Neural progenitor cell (in vitro differentiated cells): Measurements from ENCODE around the gene EPN1. TPM values are rescaled to one million over a fixed set of nuclear protein-coding genes. Genes with fewer than 3 reads are reported as not detected.

ENCODE experiments used
- DNase-seq: peaks from one replicate; pipeline ENCODE4 v3.0.0-alpha.2; 2016; ENCODE audit warnings: low spot score
- H2AFZ ChIP-seq: fragments of 200-600 bp; sonication (generic); replicated peaks from 2 replicates; pipeline ENCODE4 v1.6.1; 2016; ENCODE audit warnings: antibody characterized with exemption
- H3F3A ChIP-seq: fragments of 200-600 bp; sonication (generic); 2 replicates; pipeline ENCODE4 v1.6.1; 2016; ENCODE audit warnings: antibody characterized with exemption, low read depth
- H3K27ac ChIP-seq: fragments of 200-600 bp; sonication (generic); 2 replicates; pipeline ENCODE4 v1.5.1; 2016; ENCODE audit warnings: mild to moderate bottlenecking
- H3K27me3 ChIP-seq: fragments of 200-600 bp; sonication (generic); 2 replicates; pipeline ENCODE4 v1.6.1; 2016; ENCODE audit warnings: mild to moderate bottlenecking, moderate library complexity
- H3K36me3 ChIP-seq: fragments of 200-600 bp; sonication (generic); 2 replicates; pipeline ENCODE4 v1.5.1; 2016
- H3K4me1 ChIP-seq: fragments of 200-600 bp; sonication (generic); 2 replicates; pipeline ENCODE4 v1.6.1; 2016; ENCODE audit warnings: mixed run types
- H3K4me2 ChIP-seq: fragments of 200-600 bp; sonication (generic); 2 replicates; pipeline ENCODE4 v1.6.1; 2016
- H3K4me3 ChIP-seq: fragments of 200-600 bp; sonication (generic); 2 replicates; pipeline ENCODE4 v1.5.1; 2016
- H3K79me2 ChIP-seq: fragments of 200-600 bp; sonication (generic); 2 replicates; pipeline ENCODE4 v1.6.1; 2016; ENCODE audit warnings: low read depth
- H3K9ac ChIP-seq: fragments of 200-600 bp; sonication (generic); 2 replicates; pipeline ENCODE4 v1.6.1; 2016
- H3K9me3 ChIP-seq: fragments of 200-600 bp; sonication (generic); 2 replicates; pipeline ENCODE4 v1.5.1; 2016; ENCODE audit warnings: low read depth
- H4K20me1 ChIP-seq: fragments of 200-600 bp; sonication (generic); 2 replicates; pipeline ENCODE4 v1.6.1; 2016; ENCODE audit warnings: low read depth
- H3K27ac Mint-ChIP-seq: 3 replicates; pipeline ENCODE4 v1.8.0; 2021; ENCODE audit warnings: mixed read lengths
- H3K27me3 Mint-ChIP-seq: 2 replicates; pipeline ENCODE4 v1.8.0; 2022; ENCODE audit warnings: low read depth, mild to moderate bottlenecking, inconsistent platforms, moderate library complexity, mixed read lengths; ENCODE audit not compliant: insufficient read depth
- H3K36me3 Mint-ChIP-seq: 3 replicates; pipeline ENCODE4 v1.8.0; 2021; ENCODE audit warnings: mixed read lengths
- H3K4me1 Mint-ChIP-seq: 3 replicates; pipeline ENCODE4 v1.8.0; 2021; ENCODE audit warnings: mixed read lengths
- H3K4me3 Mint-ChIP-seq: 3 replicates; pipeline ENCODE4 v1.8.0; 2021; ENCODE audit warnings: mild to moderate bottlenecking, moderate library complexity, mixed read lengths
- H3K9me3 Mint-ChIP-seq: 3 replicates; pipeline ENCODE4 v1.8.0; 2020; ENCODE audit warnings: mixed read lengths
- EZH2 ChIP-seq: fragments of 200-600 bp; sonication (generic); IDR thresholded peaks from 2 replicates; pipeline ENCODE4 v1.6.1; 2017; ENCODE audit warnings: antibody characterized with exemption, mild to moderate bottlenecking, moderate library complexity
- EZH2phosphoT487 ChIP-seq: fragments of 200-600 bp; sonication (generic); IDR thresholded peaks from 2 replicates; pipeline ENCODE4 v1.6.1; 2017; ENCODE audit warnings: antibody characterized with exemption
- total RNA-seq: library from RNA; depleted of rRNA; stranded (reverse); fragments of >200 nt; gene quantifications from 2 replicates; pipeline ENCODE4 v1.2.3, GENCODE V29; 2015; ENCODE audit warnings: low replicate concordance
- TF ChIP-seq, protein P1 (sequence below): fragments of 200-600 bp; sonication (generic); IDR thresholded peaks from 2 replicates; pipeline ENCODE4 v1.5.1; 2017; ENCODE audit warnings: antibody characterized with exemption, mild to moderate bottlenecking

Gene EPN1
- total RNA-seq, 1 donor from 2014 or later, result 16.1 TPM

DNA sequence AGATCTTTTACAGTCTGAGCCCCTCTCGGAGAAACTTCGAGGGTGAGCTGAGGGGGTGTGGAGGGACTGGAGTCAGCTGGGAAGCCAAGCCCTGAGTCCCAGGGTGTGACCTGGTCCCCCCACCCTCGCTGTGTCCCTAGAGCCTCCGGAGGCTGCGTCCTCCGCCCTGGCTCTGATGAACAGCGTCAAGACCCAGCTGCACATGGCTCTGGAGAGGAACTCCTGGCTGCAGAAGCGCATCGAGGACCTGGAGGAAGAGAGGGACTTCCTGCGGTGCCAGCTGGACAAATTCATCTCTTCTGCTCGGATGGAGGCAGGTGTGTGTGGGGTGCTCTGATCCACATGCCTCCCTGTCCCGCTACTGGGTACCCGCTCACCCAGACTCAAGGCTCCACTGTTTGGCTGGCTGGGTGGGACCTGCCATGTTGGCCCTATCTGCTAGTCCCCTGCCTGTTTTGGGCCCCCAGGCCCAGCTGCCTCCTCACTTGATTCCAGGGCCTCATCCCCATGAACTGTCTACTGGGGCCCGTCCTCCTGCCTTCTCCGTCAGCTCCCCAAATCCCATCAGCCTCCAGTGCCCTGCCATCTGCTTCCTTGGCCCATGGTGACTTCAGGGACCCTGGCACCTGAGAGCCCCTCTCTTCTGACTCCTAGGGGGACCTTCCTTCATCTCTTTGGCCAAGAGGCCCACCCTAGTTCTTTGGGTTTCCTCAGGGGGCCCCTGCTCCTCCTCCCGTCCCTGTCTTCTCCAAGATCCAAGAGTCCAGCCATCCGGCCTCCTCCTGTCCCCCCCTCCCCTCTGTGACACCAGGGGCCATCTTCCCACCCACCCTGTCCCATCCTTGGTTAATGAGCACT, 25.5 kb upstream of the EPN1 start:
- peaks cover 24% of the 10 kb centered on the region for H3K4me1 Mint-ChIP-seq

DNA sequence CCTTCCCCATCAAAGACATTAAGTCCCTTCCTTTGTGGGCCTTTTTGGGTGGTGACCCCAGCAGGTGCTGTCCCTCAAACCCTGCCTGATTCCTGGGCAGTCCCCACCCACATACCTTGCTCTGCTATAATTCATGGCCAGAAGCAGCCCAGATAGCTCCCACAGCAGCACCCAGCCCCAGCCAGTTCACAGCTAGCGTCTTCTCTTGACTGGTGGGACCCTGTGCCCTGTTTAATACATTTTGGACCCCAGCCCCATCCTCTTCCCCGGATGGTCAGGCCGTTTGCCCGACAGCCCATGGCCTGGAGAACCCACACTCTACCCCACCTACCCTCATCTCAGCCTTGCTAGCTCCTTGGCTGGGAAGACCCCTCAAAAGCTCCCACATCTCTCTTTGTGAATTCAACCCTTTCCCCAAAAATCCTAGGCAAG, 24.9 kb upstream of the EPN1 start:
- Mint-ChIP-seq H3K27ac (peak overlapping the region; percentile 11), H3K9me3 (no peaks in the 10 kb centered on the region), H3K27me3 (peaks cover 15% of the 10 kb centered on the region), H3K4me1 (peaks cover 24% of the 10 kb centered on the region), H3K36me3 (peaks cover 12% of the 10 kb centered on the region), H3K4me3 (peak overlapping the region; percentile 77)
- no peak for DNase-seq
- H3K36me3 ChIP-seq, result no peaks in the 10 kb centered on the region
- peaks cover 30% of the 10 kb centered on the region for H3F3A ChIP-seq
- H3K4me3 ChIP-seq, result no peak overlapping the region
- H3K9me3 ChIP-seq, result no peaks in the 10 kb centered on the region
- no peaks in the 10 kb centered on the region for H3K27me3 ChIP-seq
- no peak overlapping the region for H3K27ac ChIP-seq
- no peak overlapping the region for H3K4me2 ChIP-seq
- H4K20me1 ChIP-seq, result no peaks in the 10 kb centered on the region
- TF ChIP-seq, protein P1, sequence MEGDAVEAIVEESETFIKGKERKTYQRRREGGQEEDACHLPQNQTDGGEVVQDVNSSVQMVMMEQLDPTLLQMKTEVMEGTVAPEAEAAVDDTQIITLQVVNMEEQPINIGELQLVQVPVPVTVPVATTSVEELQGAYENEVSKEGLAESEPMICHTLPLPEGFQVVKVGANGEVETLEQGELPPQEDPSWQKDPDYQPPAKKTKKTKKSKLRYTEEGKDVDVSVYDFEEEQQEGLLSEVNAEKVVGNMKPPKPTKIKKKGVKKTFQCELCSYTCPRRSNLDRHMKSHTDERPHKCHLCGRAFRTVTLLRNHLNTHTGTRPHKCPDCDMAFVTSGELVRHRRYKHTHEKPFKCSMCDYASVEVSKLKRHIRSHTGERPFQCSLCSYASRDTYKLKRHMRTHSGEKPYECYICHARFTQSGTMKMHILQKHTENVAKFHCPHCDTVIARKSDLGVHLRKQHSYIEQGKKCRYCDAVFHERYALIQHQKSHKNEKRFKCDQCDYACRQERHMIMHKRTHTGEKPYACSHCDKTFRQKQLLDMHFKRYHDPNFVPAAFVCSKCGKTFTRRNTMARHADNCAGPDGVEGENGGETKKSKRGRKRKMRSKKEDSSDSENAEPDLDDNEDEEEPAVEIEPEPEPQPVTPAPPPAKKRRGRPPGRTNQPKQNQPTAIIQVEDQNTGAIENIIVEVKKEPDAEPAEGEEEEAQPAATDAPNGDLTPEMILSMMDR, result no peak
- TF ChIP-seq EZH2phosphoT487 (no peak), EZH2 (no peak)
- H3K9ac ChIP-seq, result no peak overlapping the region
- peaks cover 12% of the 10 kb centered on the region for H3K4me1 ChIP-seq
- H2AFZ ChIP-seq, result no peak overlapping the region
- H3K79me2 ChIP-seq, result peaks cover 33% of the 10 kb centered on the region

More for the DNA sequence above, 25.5 kb upstream of the EPN1 start:
- Mint-ChIP-seq H3K9me3 (no peaks in the 10 kb centered on the region), H3K4me3 (peak overlapping the region; percentile 86), H3K27ac (peak overlapping the region; percentile 74), H3K36me3 (peaks cover 12% of the 10 kb centered on the region), H3K27me3 (peaks cover 15% of the 10 kb centered on the region)
- peaks cover 38% of the 10 kb centered on the region for H3K79me2 ChIP-seq
- no peak overlapping the region for H3K9ac ChIP-seq
- H3F3A ChIP-seq, result peaks cover 28% of the 10 kb centered on the region
- peaks cover 13% of the 10 kb centered on the region for H3K4me1 ChIP-seq
- H3K27me3 ChIP-seq, result no peaks in the 10 kb centered on the region
- H3K9me3 ChIP-seq, result no peaks in the 10 kb centered on the region
- H2AFZ ChIP-seq, result no peak overlapping the region
- no peak overlapping the region for H3K27ac ChIP-seq
- no peak for DNase-seq
- no peak overlapping the region for H3K4me3 ChIP-seq
- H3K4me2 ChIP-seq, result peak overlapping the region; percentile 86
- no peaks in the 10 kb centered on the region for H4K20me1 ChIP-seq
- H3K36me3 ChIP-seq, result no peaks in the 10 kb centered on the region
- TF ChIP-seq EZH2phosphoT487, result no peak
- TF ChIP-seq, protein P1, result no peak
- no peak for TF ChIP-seq EZH2

DNA sequence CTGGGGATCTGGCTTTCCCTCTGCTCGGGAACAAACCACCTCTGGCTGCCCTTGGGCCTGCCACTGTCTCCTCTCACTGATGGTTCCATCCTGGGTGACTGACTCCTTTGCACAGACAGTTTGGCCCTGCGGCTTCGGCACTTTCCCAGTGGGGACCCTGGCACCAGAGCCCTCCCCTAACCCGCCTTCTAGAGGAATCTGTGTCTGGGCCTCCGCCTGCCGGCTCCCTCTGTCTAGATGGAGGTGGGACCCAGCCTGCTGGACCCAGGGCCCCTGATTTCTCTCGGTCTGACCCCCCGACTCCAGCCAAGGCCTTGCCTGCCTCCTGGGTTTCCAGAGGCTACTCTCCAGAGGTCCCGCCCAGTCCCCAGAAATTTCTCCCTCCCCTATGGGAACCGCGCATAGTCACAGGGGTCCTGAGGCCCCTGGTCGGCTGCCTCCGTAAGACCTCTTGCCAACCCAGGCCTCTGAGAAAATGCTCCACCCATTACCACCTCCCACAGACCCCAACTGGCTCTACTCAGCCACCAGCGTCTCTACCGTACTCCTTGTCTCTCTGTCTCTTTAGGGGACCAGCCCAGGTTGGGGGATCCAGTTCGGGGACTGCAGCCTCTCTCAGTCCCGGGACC, 24.3 kb upstream of the EPN1 start:
- no peak overlapping the region for H3K9ac ChIP-seq
- TF ChIP-seq, protein P1, result no peak
- no peak for TF ChIP-seq EZH2phosphoT487
- TF ChIP-seq EZH2, result no peak
- Mint-ChIP-seq H3K4me3 (peak overlapping the region; percentile 77), H3K4me1 (peaks cover 21% of the 10 kb centered on the region), H3K27ac (peak overlapping the region; percentile 11), H3K27me3 (peaks cover 11% of the 10 kb centered on the region), H3K9me3 (no peaks in the 10 kb centered on the region), H3K36me3 (peaks cover 9% of the 10 kb centered on the region)
- no peak overlapping the region for H3K27ac ChIP-seq
- no peaks in the 10 kb centered on the region for H3K27me3 ChIP-seq
- H3K36me3 ChIP-seq, result no peaks in the 10 kb centered on the region
- peaks cover 28% of the 10 kb centered on the region for H3F3A ChIP-seq
- peaks cover 33% of the 10 kb centered on the region for H3K79me2 ChIP-seq
- H3K4me3 ChIP-seq, result no peak overlapping the region
- H3K4me2 ChIP-seq, result no peak overlapping the region
- no peaks in the 10 kb centered on the region for H3K9me3 ChIP-seq
- peaks cover 12% of the 10 kb centered on the region for H3K4me1 ChIP-seq
- H2AFZ ChIP-seq, result no peak overlapping the region
- H4K20me1 ChIP-seq, result peaks cover 2% of the 10 kb centered on the region
- no peak for DNase-seq
